HEK293T (cell line): ENCODE data around the gene TCEAL4.
A peak's percentile ranks its signal among the peaks of the same experiment; 100 is the strongest.

Experiments
- CTCF ChIA-PET: fragments of 350-600 bp; formaldehyde crosslinking; extraction: SDS; loops from one replicate; lab custom pipeline; 2021; ENCODE audit warnings: antibody characterized with exemption, inconsistent platforms; lab: Yijun Ruan, JAX
- POLR2A ChIA-PET: fragments of 350-600 bp; formaldehyde crosslinking; extraction: SDS; loops from one replicate; lab custom pipeline; 2020; ENCODE audit warnings: antibody characterized with exemption, inconsistent platforms; lab: Yijun Ruan, JAX
- DNase-seq: peaks from one replicate; pipeline ENCODE4 v3.0.0; 2012; ENCODE audit warnings: mixed read lengths; ENCODE audit errors: extremely low spot score
- ARNT ChIP-seq: fragments of 450-650 bp; IDR thresholded peaks from 2 replicates; pipeline ENCODE4 v1.6.1; 2017; ENCODE audit warnings: mild to moderate bottlenecking
- BHLHE40 ChIP-seq: fragments of 450-650 bp; IDR thresholded peaks from 2 replicates; pipeline ENCODE4 v1.6.1; 2016; ENCODE audit warnings: mild to moderate bottlenecking, moderate library complexity, borderline replicate concordance
- CTBP1 ChIP-seq: fragments of 450-650 bp; IDR thresholded peaks from 2 replicates; pipeline ENCODE4 v1.6.1; 2016; ENCODE audit warnings: borderline replicate concordance
- ELF4 ChIP-seq: fragments of 450-650 bp; IDR thresholded peaks from 2 replicates; pipeline ENCODE4 v1.6.1; 2017; ENCODE audit warnings: antibody characterized with exemption
- FOXA1 ChIP-seq: fragments of 450-650 bp; IDR thresholded peaks from 2 replicates; pipeline ENCODE4 v1.6.1; 2016; ENCODE audit warnings: mild to moderate bottlenecking
- FOXK2 ChIP-seq: fragments of 450-650 bp; IDR thresholded peaks from 2 replicates; pipeline ENCODE4 v1.6.1; 2016; ENCODE audit warnings: mild to moderate bottlenecking
- FOXM1 ChIP-seq: fragments of 450-650 bp; IDR thresholded peaks from 2 replicates; pipeline ENCODE4 v1.6.1; 2017; ENCODE audit warnings: mild to moderate bottlenecking, borderline replicate concordance
- HDGF ChIP-seq: fragments of 450-650 bp; IDR thresholded peaks from 2 replicates; pipeline ENCODE4 v1.6.1; 2017; ENCODE audit warnings: antibody characterized with exemption, borderline replicate concordance
- L3MBTL2 ChIP-seq: fragments of 450-650 bp; conservative IDR thresholded peaks from 2 replicates; pipeline ENCODE4 v1.6.1; 2016; ENCODE audit warnings: mild to moderate bottlenecking
- LEF1 ChIP-seq: fragments of 450-650 bp; IDR thresholded peaks from 2 replicates; pipeline ENCODE4 v1.6.1; 2017; ENCODE audit warnings: mild to moderate bottlenecking, borderline replicate concordance
- NFRKB ChIP-seq: fragments of 450-650 bp; IDR thresholded peaks from 2 replicates; pipeline ENCODE4 v1.6.1; 2016; ENCODE audit warnings: mild to moderate bottlenecking, moderate library complexity
- PKNOX1 ChIP-seq: fragments of 450-650 bp; IDR thresholded peaks from 2 replicates; pipeline ENCODE4 v1.6.1; 2016
- SP1 ChIP-seq: fragments of 450-650 bp; IDR thresholded peaks from 2 replicates; pipeline ENCODE4 v1.6.1; 2017
- SUZ12 ChIP-seq: fragments of 450-650 bp; IDR thresholded peaks from 2 replicates; pipeline ENCODE4 v1.6.1; 2016; ENCODE audit warnings: mild to moderate bottlenecking
- TARDBP ChIP-seq: fragments of 450-650 bp; IDR thresholded peaks from 2 replicates; pipeline ENCODE4 v1.6.1; 2016
- ZNF384 ChIP-seq: fragments of 450-650 bp; IDR thresholded peaks from 2 replicates; pipeline ENCODE4 v1.6.1; 2016

The TCEAL4 gene

GRCh38 chrX:103539695-103540094 lies 45.6 kb upstream of the TCEAL4 start:
- POLR2A ChIA-PET: interaction anchor here (1.1 to 1.4 kb wide), 3 partner anchors 11 to 145 kb away, joined by 3 to 4 read pairs (median 3); no protein-coding TSS in a partner anchor
- DNase-seq: no peak
- CTCF ChIA-PET: interaction anchor here (0.6 kb wide), 1 partner anchor 128 kb away, joined by 3 read pairs; no protein-coding TSS in a partner anchor
- TF ChIP-seq CTBP1 (no peak), TARDBP (no peak), ELF4 (no peak), FOXK2 (no peak), LEF1 (no peak), ZNF384 (no peak), ARNT (no peak), FOXM1 (no peak)

GRCh38 chrX:103540145-103540544 lies 45.2 kb upstream of the TCEAL4 start:
- CTCF ChIA-PET: no interaction called here
- POLR2A ChIA-PET: interaction anchor here (1.1 to 1.4 kb wide), 3 partner anchors 12 to 145 kb away, joined by 3 to 4 read pairs (median 3); no protein-coding TSS in a partner anchor
- no peak for DNase-seq
- TF ChIP-seq FOXA1 (no peak), PKNOX1 (no peak), FOXM1 (no peak), SP1 (no peak), HDGF (no peak), SUZ12 (no peak), BHLHE40 (no peak), FOXK2 (no peak), ZNF384 (no peak), NFRKB (no peak), CTBP1 (no peak), LEF1 (no peak), TARDBP (no peak), ELF4 (no peak), L3MBTL2 (no peak)

- peak; percentile 17; the same call in 1 of the 2 replicates for TF ChIP-seq PKNOX1
- TF ChIP-seq FOXA1: no peak
- TF ChIP-seq TARDBP: no peak
- TF ChIP-seq NFRKB: no peak
- TF ChIP-seq SUZ12: no peak
- TF ChIP-seq L3MBTL2: no peak
- DNase-seq: no peak
- CTCF ChIA-PET: no interaction called here
- POLR2A ChIA-PET: no interaction called here
These were observed 35.4 kb upstream of the TCEAL4 start for GRCh38 chrX:103549916-103550315.

- no peak for DNase-seq
- ChIA-PET POLR2A (no interaction called here), CTCF (no interaction called here)
- TF ChIP-seq FOXM1 (no peak), TARDBP (no peak)
These were observed 34.8 kb upstream of the TCEAL4 start for GRCh38 chrX:103550415-103551051.

- TF ChIP-seq FOXM1 (no peak), HDGF (no peak), ZNF384 (no peak), CTBP1 (no peak), SP1 (no peak)
- ChIA-PET CTCF (interaction anchor here (0.7 to 0.9 kb wide), 2 partner anchors 29 to 80 kb away, joined by 3 read pairs; no protein-coding TSS in a partner anchor), POLR2A (no interaction called here)
- no peak for DNase-seq
These were observed 33.1 kb upstream of the TCEAL4 start for GRCh38 chrX:103552236-103552635.

GRCh38 chrX:103554687-103555424 lies 30.5 kb upstream of the TCEAL4 start:
- DNase-seq: peak; percentile 88
- CTCF ChIA-PET: no interaction called here
- TF ChIP-seq BHLHE40 (no peak), PKNOX1 (no peak), CTBP1 (no peak), ZNF384 (no peak), HDGF (no peak), L3MBTL2 (no peak)
- POLR2A ChIA-PET: interaction anchor here (0.9 to 1.7 kb wide), 4 partner anchors 16 to 131 kb away, joined by 3 to 5 read pairs (median 4); no protein-coding TSS in a partner anchor
